ENCODE measurements around the gene NANOGP8.

The NANOGP8 gene

GRCh38 chr15:35038626-35039451, 46.3 kb downstream of the NANOGP8 start:
- no peaks in the 10 kb centered on the region for H3K27me3 ChIP-seq
- no peak for TF ChIP-seq CTCF (IDR thresholded peaks at IDR 0.05)
- peaks cover 44 to 56% of the 10 kb centered on the region in 2 experiments for H3K4me1 ChIP-seq (ENCODE audit: control insufficient read depth in 1 of 2, insufficient read depth in 1 of 2, low read depth in 1 of 2, low read length in 1 of 2)
- H3K27ac ChIP-seq, result peak overlapping the region; percentile 64
- no peaks in the 10 kb centered on the region for H3K36me3 ChIP-seq
- no peaks in the 10 kb centered on the region for H3K9me3 ChIP-seq
- peak overlapping the region; percentile 24 to 44 for H3K4me3 ChIP-seq (ENCODE audit: low read depth in 1 of 2, low read length in 1 of 2)
